ENCODE measurements around the gene TATDN2. TPM values are rescaled to one million over a fixed set of nuclear protein-coding genes. Genes with fewer than 3 reads are reported as not detected.
A peak's percentile ranks its signal among the peaks of the same experiment; 100 is the strongest.

The TATDN2 gene
- total and polyA plus RNA-seq, 2 experiments from 2014 or later = 4.8 to 19.1 TPM

DNA sequence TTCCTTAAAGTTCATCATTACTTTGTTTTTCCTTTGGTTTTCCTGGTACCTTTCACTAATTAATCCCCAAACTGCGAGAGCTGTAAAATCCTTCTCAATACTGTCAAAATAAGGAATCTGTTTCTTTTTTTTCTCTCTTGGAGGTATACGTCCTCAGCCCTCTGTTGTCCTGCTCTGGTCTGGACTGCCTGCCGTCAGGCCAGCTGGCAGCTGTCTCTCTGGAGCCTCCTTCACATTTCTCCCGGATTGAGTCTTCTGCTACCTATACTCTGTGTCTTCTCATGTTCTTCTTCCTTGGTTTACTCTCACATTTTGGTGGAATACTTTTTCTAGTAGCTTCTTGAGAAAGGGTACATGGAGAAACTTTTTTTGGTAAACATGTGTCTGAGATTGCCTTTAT is 13.8 kb downstream of the TATDN2 start (continued):
- TF ChIP-seq, protein P1, sequence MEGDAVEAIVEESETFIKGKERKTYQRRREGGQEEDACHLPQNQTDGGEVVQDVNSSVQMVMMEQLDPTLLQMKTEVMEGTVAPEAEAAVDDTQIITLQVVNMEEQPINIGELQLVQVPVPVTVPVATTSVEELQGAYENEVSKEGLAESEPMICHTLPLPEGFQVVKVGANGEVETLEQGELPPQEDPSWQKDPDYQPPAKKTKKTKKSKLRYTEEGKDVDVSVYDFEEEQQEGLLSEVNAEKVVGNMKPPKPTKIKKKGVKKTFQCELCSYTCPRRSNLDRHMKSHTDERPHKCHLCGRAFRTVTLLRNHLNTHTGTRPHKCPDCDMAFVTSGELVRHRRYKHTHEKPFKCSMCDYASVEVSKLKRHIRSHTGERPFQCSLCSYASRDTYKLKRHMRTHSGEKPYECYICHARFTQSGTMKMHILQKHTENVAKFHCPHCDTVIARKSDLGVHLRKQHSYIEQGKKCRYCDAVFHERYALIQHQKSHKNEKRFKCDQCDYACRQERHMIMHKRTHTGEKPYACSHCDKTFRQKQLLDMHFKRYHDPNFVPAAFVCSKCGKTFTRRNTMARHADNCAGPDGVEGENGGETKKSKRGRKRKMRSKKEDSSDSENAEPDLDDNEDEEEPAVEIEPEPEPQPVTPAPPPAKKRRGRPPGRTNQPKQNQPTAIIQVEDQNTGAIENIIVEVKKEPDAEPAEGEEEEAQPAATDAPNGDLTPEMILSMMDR (conservative IDR thresholded peaks at IDR 0.05; ENCODE audit: low read depth in 2 of 2) = no peak
- TF ChIP-seq ZNF331 (CRISPR knock-in tag; IDR thresholded peaks at IDR 0.05; ENCODE audit: low read depth) = no peak

DNA sequence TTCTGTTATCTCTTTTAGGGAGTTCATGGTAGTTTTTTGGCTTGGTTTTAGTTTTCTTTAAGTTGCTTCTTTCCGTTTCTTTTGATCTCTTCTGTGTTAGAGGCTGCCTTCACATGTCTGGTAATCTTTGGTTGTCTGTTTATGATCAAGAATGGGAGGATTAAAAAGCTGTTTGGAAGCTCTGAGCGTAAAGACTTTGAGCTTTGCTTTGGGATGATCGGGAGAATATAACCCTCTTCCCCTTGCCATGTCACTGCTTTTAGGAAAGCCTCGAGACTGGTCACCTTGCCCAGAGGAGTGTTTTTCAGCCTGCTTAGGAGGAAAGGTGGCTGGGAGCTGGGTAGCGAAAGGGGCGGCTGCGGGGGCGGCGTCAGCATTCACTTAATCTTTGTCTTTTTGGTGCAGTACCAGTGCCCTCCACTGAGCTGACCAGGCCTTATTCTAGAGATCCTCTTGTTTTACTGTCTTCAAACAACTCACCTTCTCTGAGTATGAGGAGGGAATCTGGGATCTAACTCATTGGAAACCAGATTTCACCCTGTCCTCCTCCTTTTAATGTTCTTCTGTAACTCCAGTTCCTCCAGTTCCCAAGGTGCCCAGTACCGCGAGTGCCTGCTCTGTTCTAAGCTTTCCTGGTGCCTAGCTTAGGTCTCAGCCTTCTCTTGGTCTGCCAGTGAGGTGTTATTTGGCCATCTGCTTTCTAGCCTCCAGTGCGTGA is 15.5 kb downstream of the TATDN2 start:
- Mint-ChIP-seq H3K4me1 (peaks cover 11% of the 10 kb centered on the region), H3K9me3 (no peaks in the 10 kb centered on the region), H3K27me3 (ENCODE audit: insufficient read depth, low read depth, poor library complexity) (no peaks in the 10 kb centered on the region), H3K27ac (peak overlapping the region; percentile 7; the same call in 1 of the 2 replicates), H3K4me3 (no peak overlapping the region), H3K36me3 (ENCODE audit: low read depth) (peaks cover 45% of the 10 kb centered on the region)
- DNase-seq (ENCODE audit: low spot score) (peak; percentile 92), ATAC-seq (peak; percentile 100)
- Histone ChIP-seq H3K9me2 (ENCODE audit: insufficient read depth) (no peaks in the 10 kb centered on the region), H3K4me3 (no peak overlapping the region), H3F3A (replicated peaks; ENCODE audit: low read depth) (no peaks in the 10 kb centered on the region), H3K4me1 (ENCODE audit: insufficient read depth) (no peaks in the 10 kb centered on the region), H3K27me3 (ENCODE audit: insufficient read depth) (no peaks in the 10 kb centered on the region), H3K4me2 (no peak overlapping the region; the same call in 1 of the 2 replicates), H3K79me2 (replicated peaks; ENCODE audit: insufficient read depth) (peaks cover 54% of the 10 kb centered on the region), H2AFZ (no peak overlapping the region), H4K20me1 (replicated peaks; ENCODE audit: insufficient read depth) (peaks cover 6% of the 10 kb centered on the region), H3K27ac (ENCODE audit: low read depth) (peak overlapping the region; percentile 65), H3K36me3 (ENCODE audit: insufficient read depth) (peaks cover 11% of the 10 kb centered on the region)
- TF ChIP-seq, protein P1 (conservative IDR thresholded peaks at IDR 0.05; ENCODE audit: low read depth in 2 of 2) = peak; percentile 44 to 56
- no peak for TF ChIP-seq JUNB (IDR thresholded peaks at IDR 0.05; ENCODE audit: unreplicated experiment)

DNA sequence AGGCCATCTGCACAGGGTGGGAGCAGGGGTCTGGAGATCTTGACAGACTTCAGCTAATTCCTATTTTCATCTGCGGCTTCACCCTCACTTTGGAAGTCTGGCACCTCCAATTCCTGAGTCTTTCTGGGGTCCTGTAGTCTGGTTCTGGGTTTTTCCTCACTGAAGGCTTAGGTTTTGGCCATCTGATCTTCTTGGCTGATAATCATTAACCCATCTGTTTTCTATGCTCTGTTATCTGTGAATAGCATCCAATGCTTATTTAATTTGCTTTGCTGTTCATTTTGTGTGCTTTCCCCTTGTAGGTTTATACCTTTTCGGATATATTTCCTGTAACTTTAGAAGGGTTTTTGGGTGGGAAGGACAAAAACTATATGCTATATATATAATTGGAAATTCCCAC is 17.6 kb downstream of the TATDN2 start:
- peaks cover 56% of the 10 kb centered on the region for H3K79me2 ChIP-seq (replicated peaks; ENCODE audit: insufficient read depth)
- H3K4me3 Mint-ChIP-seq = no peak overlapping the region
- H3K9me3 Mint-ChIP-seq = no peaks in the 10 kb centered on the region
- no peak for TF ChIP-seq STAT1 (IDR thresholded peaks at IDR 0.05; ENCODE audit: unreplicated experiment)
- no peak for TF ChIP-seq EZH2phosphoT487 (IDR thresholded peaks at IDR 0.05; ENCODE audit: unreplicated experiment)
- no peak for TF ChIP-seq POLR2AphosphoS5 (IDR thresholded peaks at IDR 0.05; ENCODE audit: low read depth)
- TF ChIP-seq CREB1 (CRISPR knock-in tag; IDR thresholded peaks at IDR 0.05; ENCODE audit: low read depth) = no peak
- TF ChIP-seq EZH2 (IDR thresholded peaks at IDR 0.05; ENCODE audit: low read depth, unreplicated experiment) = no peak
- no peak for TF ChIP-seq JUNB (IDR thresholded peaks at IDR 0.05; ENCODE audit: unreplicated experiment)
- TF ChIP-seq, protein P1 (conservative IDR thresholded peaks at IDR 0.05; ENCODE audit: low read depth in 2 of 2) = no peak
- TF ChIP-seq, protein P2, sequence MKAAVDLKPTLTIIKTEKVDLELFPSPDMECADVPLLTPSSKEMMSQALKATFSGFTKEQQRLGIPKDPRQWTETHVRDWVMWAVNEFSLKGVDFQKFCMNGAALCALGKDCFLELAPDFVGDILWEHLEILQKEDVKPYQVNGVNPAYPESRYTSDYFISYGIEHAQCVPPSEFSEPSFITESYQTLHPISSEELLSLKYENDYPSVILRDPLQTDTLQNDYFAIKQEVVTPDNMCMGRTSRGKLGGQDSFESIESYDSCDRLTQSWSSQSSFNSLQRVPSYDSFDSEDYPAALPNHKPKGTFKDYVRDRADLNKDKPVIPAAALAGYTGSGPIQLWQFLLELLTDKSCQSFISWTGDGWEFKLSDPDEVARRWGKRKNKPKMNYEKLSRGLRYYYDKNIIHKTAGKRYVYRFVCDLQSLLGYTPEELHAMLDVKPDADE (IDR thresholded peaks at IDR 0.05) = no peak

More for the DNA sequence above, 17.6 kb downstream of the TATDN2 start:
- H3K4me2 ChIP-seq = no peak overlapping the region
- no peak overlapping the region for H3K27ac ChIP-seq (ENCODE audit: low read depth)
- H4K20me1 ChIP-seq (replicated peaks; ENCODE audit: insufficient read depth) = peaks cover 6% of the 10 kb centered on the region
- Mint-ChIP-seq H3K27ac (no peak overlapping the region), H3K36me3 (ENCODE audit: low read depth) (peaks cover 44% of the 10 kb centered on the region), H3K27me3 (ENCODE audit: insufficient read depth, low read depth, poor library complexity) (no peaks in the 10 kb centered on the region), H3K4me1 (peaks cover 11% of the 10 kb centered on the region)
- H3F3A ChIP-seq (replicated peaks; ENCODE audit: low read depth) = no peaks in the 10 kb centered on the region
- H3K4me3 ChIP-seq = no peak overlapping the region
- H3K27me3 ChIP-seq (ENCODE audit: insufficient read depth) = no peaks in the 10 kb centered on the region
- no peaks in the 10 kb centered on the region for H3K9me2 ChIP-seq (ENCODE audit: insufficient read depth)
- ATAC-seq = no peak
- H3K4me1 ChIP-seq (ENCODE audit: insufficient read depth) = no peaks in the 10 kb centered on the region
- no peak for DNase-seq (ENCODE audit: low spot score)
- peaks cover 3% of the 10 kb centered on the region for H3K36me3 ChIP-seq (ENCODE audit: insufficient read depth)
- no peak overlapping the region for H2AFZ ChIP-seq

Data from GM23338 (cell line).